Measurements from ENCODE around the gene SH2D3C. TPM values are rescaled to one million over a fixed set of nuclear protein-coding genes. Genes with fewer than 3 reads are reported as not detected.

SH2D3C gene
- total and polyA plus RNA-seq, 9 of the 15 experiments (the other 6 are each of a cell fraction or from before 2014, with no cell fraction given) = 0.03 to 1.2 (median 0.22) TPM; not detected in 1

- TF ChIP-seq ATF3 (IDR thresholded peaks at IDR 0.05) = peak; percentile 92
- TF ChIP-seq ATF3 (CRISPR knock-in tag; conservative IDR thresholded peaks at IDR 0.05) = no peak
- peak; percentile 59 for TF ChIP-seq RBM25 (IDR thresholded peaks at IDR 0.05; ENCODE audit: low read depth, low read length, severe bottlenecking)
- TF ChIP-seq EP300 (IDR thresholded peaks at IDR 0.05; ENCODE audit: low read length) = 0 out of 2 replicates have a peak, but pooled peaks have one; percentile 1
- 0 out of 2 replicates have a peak, but pooled peaks have one; percentile 19 for TF ChIP-seq GABPB1 (CRISPR knock-in tag; IDR thresholded peaks at IDR 0.05)
- no peak for TF ChIP-seq NFIC (IDR thresholded peaks at IDR 0.05)
- peak; percentile 33 for TF ChIP-seq JUND (IDR thresholded peaks at IDR 0.05; ENCODE audit: borderline replicate concordance, low read depth, low read length)
- TF ChIP-seq JUND (tag; IDR thresholded peaks at IDR 0.05; ENCODE audit: borderline replicate concordance, low read depth, low read length) = 0 out of 3 replicates have a peak, but pooled peaks have one; percentile 10
- TF ChIP-seq RERE (CRISPR knock-in tag; IDR thresholded peaks at IDR 0.05; ENCODE audit: borderline replicate concordance) = 0 out of 2 replicates have a peak, but pooled peaks have one; percentile 42
- TF ChIP-seq, protein P1, sequence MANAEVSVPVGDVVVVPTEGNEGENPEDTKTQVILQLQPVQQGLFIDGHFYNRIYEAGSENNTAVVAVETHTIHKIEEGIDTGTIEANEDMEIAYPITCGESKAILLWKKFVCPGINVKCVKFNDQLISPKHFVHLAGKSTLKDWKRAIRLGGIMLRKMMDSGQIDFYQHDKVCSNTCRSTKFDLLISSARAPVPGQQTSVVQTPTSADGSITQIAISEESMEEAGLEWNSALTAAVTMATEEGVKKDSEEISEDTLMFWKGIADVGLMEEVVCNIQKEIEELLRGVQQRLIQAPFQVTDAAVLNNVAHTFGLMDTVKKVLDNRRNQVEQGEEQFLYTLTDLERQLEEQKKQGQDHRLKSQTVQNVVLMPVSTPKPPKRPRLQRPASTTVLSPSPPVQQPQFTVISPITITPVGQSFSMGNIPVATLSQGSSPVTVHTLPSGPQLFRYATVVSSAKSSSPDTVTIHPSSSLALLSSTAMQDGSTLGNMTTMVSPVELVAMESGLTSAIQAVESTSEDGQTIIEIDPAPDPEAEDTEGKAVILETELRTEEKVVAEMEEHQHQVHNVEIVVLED (CRISPR knock-in tag; IDR thresholded peaks at IDR 0.05) = no peak
- peak in 1 of 2 experiments; percentile 34; a peak in 1 of 4 replicates for TF ChIP-seq TRIM24 (IDR thresholded peaks at IDR 0.05)
- TF ChIP-seq PTBP1 (IDR thresholded peaks at IDR 0.05; ENCODE audit: low read depth, low read length) = 0 out of 2 replicates have a peak, but pooled peaks have one; percentile 16
- 0 out of 2 replicates have a peak, but pooled peaks have one; percentile 51 for TF ChIP-seq KAT7 (CRISPR knock-in tag; IDR thresholded peaks at IDR 0.05; ENCODE audit: borderline replicate concordance)
- no peak for TF ChIP-seq KDM4B (IDR thresholded peaks at IDR 0.05; ENCODE audit: borderline replicate concordance in 2 of 2, low read depth in 1 of 2)
- TF ChIP-seq ZNF583 (CRISPR knock-in tag; IDR thresholded peaks at IDR 0.05) = no peak
- no peak for TF ChIP-seq ZBTB2 (IDR thresholded peaks at IDR 0.05)
- TF ChIP-seq MEIS2 (IDR thresholded peaks at IDR 0.05; ENCODE audit: partially characterized antibody) = peak; percentile 8
- no peak for TF ChIP-seq KLF10 (CRISPR knock-in tag; IDR thresholded peaks at IDR 0.05)
Observed at GRCh38 chr9:127779136-127779981, 893 bp upstream of the SH2D3C start (continued).

Data from K562 (cell line).